GM23338 (cell line): ENCODE data around the gene STX1A.

Experiments used
- CTCF ChIP-seq, 2 experiments: fragments of 200-600 bp in 1 of 2; sonication (generic) in 1 of 2; conservative IDR thresholded peaks; 2 replicates each; pipeline versions ENCODE4 v1.5.1 to v1.6.1; 2016 to 2017; ENCODE audit warnings: antibody characterized with exemption in 2 of 2, low read depth in 2 of 2, mild to moderate bottlenecking in 2 of 2, moderate library complexity in 1 of 2
- EZH2 ChIP-seq: fragments of 200-600 bp; sonication (generic); IDR thresholded peaks from one replicate; pipeline ENCODE4 v1.8.0; 2017; ENCODE audit warnings: antibody characterized with exemption, mild to moderate bottlenecking, low read depth; ENCODE audit not compliant: unreplicated experiment
- EZH2phosphoT487 ChIP-seq: fragments of 200-600 bp; sonication (generic); IDR thresholded peaks from one replicate; pipeline ENCODE4 v1.8.1; 2018; ENCODE audit warnings: antibody characterized with exemption; ENCODE audit not compliant: unreplicated experiment
- POLR2AphosphoS5 ChIP-seq: IDR thresholded peaks from 2 replicates; pipeline ENCODE4 v1.6.1; 2016; ENCODE audit warnings: antibody characterized with exemption, low read depth

DNA sequence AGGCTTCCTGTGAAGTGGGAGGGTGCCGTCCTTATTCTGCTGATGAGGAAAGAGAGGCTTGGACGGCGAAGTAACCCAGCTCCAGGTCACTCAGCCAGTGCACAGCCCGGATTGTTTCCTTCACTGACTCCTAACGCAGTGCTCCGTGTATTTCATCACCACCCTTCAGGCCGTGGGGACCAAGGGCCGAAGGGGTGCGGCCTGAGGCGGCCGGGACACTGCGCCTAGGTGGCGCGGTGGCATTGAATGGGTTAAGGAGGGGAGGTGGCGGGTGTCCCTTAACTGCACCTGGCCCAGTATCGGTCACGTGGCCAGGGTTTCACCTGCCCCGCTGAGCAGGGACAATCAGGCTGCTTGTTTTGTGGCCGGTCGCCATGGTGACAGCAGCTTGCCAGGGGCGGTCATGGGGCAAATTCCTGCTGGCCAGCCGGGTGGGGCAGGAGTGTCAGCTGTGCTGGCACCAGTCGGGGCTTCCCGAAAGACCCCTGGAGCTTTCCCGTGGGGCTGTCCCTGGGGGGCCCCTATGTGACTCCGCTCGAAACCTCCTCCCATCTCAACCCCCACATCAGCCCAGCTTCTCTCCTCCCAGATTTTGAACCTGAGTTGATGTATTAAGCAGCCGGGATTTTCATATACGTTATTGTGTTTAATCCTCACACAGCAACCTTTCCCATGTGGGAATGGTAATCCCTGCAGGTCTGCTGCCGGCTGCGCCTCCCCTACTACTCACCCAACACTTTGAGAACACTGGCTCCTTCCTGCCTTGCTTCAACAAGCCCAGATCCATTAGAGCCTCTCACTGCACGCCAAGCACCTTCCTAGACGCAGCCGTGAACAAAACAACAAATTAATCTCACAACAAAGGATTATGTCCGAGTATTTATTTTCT, 23.5 kb upstream of the STX1A start:
- TF ChIP-seq EZH2 (no peak), POLR2AphosphoS5 (no peak), EZH2phosphoT487 (no peak), CTCF (conservative IDR thresholded peaks at IDR 0.05; ENCODE audit: low read depth in 2 of 2) (peak in 1 of 2 experiments; percentile 29; a peak in 1 of 4 replicates)
